ENCODE data around the gene TUBB1.

TUBB1 gene

GRCh38 chr20:59051666-59052185, 32.5 kb downstream of the TUBB1 start:
- no peaks in the 10 kb centered on the region for H3K9me3 ChIP-seq (ENCODE audit: insufficient read depth, low read length, severe bottlenecking)
- TF ChIP-seq CTCF (IDR thresholded peaks at IDR 0.05; ENCODE audit: borderline replicate concordance, extremely low read depth, low read length, poor library complexity, severe bottlenecking) = no peak
- TF ChIP-seq EZH2 (IDR thresholded peaks at IDR 0.05; ENCODE audit: borderline replicate concordance, low read depth, low read length, severe bottlenecking) = no peak
- H4K20me1 ChIP-seq (ENCODE audit: insufficient read depth, low read length) = no peaks in the 10 kb centered on the region
- H3K9ac ChIP-seq (ENCODE audit: low read depth, low read length) = no peak overlapping the region
- no peaks in the 10 kb centered on the region for H3K79me2 ChIP-seq (ENCODE audit: insufficient read depth, low read length)
- H2AFZ ChIP-seq (ENCODE audit: low read depth, low read length) = no peak overlapping the region
- no peaks in the 10 kb centered on the region for H3K36me3 ChIP-seq (ENCODE audit: insufficient read depth, low read length)
- H3K4me3 ChIP-seq (ENCODE audit: low read depth in 1 of 2, low read length in 2 of 2) = no peak overlapping the region
- ATAC-seq (ENCODE audit: insufficient read depth, low read depth) (no peak), DNase-seq (no peak)
- H3K4me2 ChIP-seq (ENCODE audit: insufficient read depth, low read length) = no peak overlapping the region
- H3K27ac ChIP-seq (ENCODE audit: low read length) = no peak overlapping the region
- H3K27me3 ChIP-seq (ENCODE audit: insufficient read depth, low read length, poor library complexity) = peaks cover 26% of the 10 kb centered on the region
- no peaks in the 10 kb centered on the region for H3K4me1 ChIP-seq (ENCODE audit: insufficient read depth, low read length)

- no peak for TF ChIP-seq EZH2 (IDR thresholded peaks at IDR 0.05; ENCODE audit: borderline replicate concordance, low read depth, low read length, severe bottlenecking)
- peak; percentile 42 for TF ChIP-seq CTCF (IDR thresholded peaks at IDR 0.05; ENCODE audit: borderline replicate concordance, extremely low read depth, low read length, poor library complexity, severe bottlenecking)
- Histone ChIP-seq H3K4me1 (ENCODE audit: insufficient read depth, low read length) (no peaks in the 10 kb centered on the region), H3K4me2 (ENCODE audit: insufficient read depth, low read length) (no peak overlapping the region), H3K9me3 (ENCODE audit: insufficient read depth, low read length, severe bottlenecking) (no peaks in the 10 kb centered on the region), H3K27ac (ENCODE audit: low read length) (no peak overlapping the region), H3K9ac (ENCODE audit: low read depth, low read length) (no peak overlapping the region), H3K4me3 (ENCODE audit: low read depth in 1 of 2, low read length in 2 of 2) (no peak overlapping the region), H2AFZ (ENCODE audit: low read depth, low read length) (no peak overlapping the region), H4K20me1 (ENCODE audit: insufficient read depth, low read length) (no peaks in the 10 kb centered on the region), H3K79me2 (ENCODE audit: insufficient read depth, low read length) (no peaks in the 10 kb centered on the region), H3K27me3 (ENCODE audit: insufficient read depth, low read length, poor library complexity) (peaks cover 22% of the 10 kb centered on the region), H3K36me3 (ENCODE audit: insufficient read depth, low read length) (no peaks in the 10 kb centered on the region)
- DNase-seq (no peak), ATAC-seq (ENCODE audit: insufficient read depth, low read depth) (no peak)
Measured at GRCh38 chr20:59055302-59055701, 36.1 kb downstream of the TUBB1 start.

GRCh38 chr20:59062081-59062480, 42.9 kb downstream of the TUBB1 start:
- H3K4me3 ChIP-seq (ENCODE audit: low read depth in 1 of 2, low read length in 2 of 2) = no peak overlapping the region
- no peak overlapping the region for H2AFZ ChIP-seq (ENCODE audit: low read depth, low read length)
- H3K4me1 ChIP-seq (ENCODE audit: insufficient read depth, low read length) = no peaks in the 10 kb centered on the region
- no peaks in the 10 kb centered on the region for H4K20me1 ChIP-seq (ENCODE audit: insufficient read depth, low read length)
- H3K36me3 ChIP-seq (ENCODE audit: insufficient read depth, low read length) = no peaks in the 10 kb centered on the region
- H3K9me3 ChIP-seq (ENCODE audit: insufficient read depth, low read length, severe bottlenecking) = no peaks in the 10 kb centered on the region
- no peak overlapping the region for H3K4me2 ChIP-seq (ENCODE audit: insufficient read depth, low read length)
- DNase-seq = no peak
- no peak for TF ChIP-seq EZH2 (IDR thresholded peaks at IDR 0.05; ENCODE audit: borderline replicate concordance, low read depth, low read length, severe bottlenecking)
- TF ChIP-seq CTCF (IDR thresholded peaks at IDR 0.05; ENCODE audit: borderline replicate concordance, extremely low read depth, low read length, poor library complexity, severe bottlenecking) = no peak
- H3K27ac ChIP-seq (ENCODE audit: low read length) = no peak overlapping the region
- peaks cover 37% of the 10 kb centered on the region for H3K27me3 ChIP-seq (ENCODE audit: insufficient read depth, low read length, poor library complexity)
- H3K9ac ChIP-seq (ENCODE audit: low read depth, low read length) = no peak overlapping the region
- H3K79me2 ChIP-seq (ENCODE audit: insufficient read depth, low read length) = no peaks in the 10 kb centered on the region
- ATAC-seq (ENCODE audit: insufficient read depth, low read depth) = no peak

Measured in DND-41 (cell line).